ENCODE data around the gene C1D.

C1D gene

DNA sequence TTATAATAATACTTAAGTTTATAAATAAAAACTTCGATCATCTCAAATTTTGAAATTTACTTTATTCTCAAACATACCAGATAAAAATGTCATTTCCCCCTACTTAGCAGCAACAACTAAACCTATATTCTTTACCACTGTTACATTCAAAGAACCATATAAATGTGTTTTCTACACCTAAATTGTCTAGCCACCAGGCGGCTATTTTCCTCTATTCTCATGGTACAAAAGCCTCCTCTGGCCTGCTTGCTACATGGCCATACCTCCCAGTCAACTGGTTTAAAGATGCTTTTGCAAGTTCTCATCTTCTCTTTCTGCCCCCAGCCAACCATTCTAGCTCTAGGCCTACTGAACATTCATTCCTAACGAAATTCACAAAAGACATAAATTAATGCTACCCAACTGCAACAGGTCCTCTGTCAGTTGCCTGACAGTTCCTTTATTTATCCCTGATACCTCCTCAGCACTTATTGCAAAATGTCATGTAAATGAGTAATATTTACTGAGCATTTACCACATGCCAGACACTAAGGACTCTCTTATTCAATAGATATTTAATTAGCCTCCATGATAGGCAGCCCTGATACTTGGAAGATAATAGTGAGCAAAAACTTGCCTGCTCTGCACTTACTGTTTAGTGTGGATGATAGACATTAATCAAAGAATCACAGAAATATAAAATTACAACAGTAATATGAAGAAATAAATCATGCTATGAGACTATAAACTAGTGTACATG lies 5.0 kb downstream of the C1D start:
- no peak for DNase-seq

DNA sequence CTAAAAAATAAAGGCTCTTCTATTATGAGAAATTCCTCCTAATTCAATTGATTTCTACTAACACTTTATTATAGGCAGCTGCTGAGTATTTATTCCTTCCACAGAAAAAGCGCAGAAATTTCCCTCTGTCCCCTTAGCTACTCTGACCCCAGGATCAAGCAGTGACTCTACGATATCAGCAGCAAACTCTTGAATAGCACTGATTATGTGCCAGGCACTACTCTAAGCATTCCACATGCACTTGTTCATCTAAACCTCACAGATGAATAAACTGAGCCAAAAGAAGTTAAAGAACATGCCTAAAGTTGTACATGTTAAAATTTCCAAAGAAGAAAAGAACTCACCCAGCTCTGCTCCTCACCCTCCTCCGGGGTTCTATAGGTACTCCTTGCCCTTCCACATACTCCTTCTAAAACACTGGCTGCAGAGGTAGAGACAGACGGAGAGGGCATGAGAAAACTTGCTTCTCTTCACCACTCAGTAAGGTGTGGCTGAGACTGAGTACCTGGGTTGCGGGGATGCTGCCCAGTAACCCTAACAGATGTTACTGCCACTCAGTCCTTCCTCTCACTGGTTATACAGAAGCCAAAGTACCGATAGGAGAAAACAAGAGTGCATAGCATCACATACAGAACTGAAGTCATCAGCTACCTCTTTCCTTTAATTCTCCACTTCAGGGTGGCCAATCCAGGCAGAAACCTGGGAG lies 9.9 kb downstream of the C1D start:
- no peak for DNase-seq

DNA sequence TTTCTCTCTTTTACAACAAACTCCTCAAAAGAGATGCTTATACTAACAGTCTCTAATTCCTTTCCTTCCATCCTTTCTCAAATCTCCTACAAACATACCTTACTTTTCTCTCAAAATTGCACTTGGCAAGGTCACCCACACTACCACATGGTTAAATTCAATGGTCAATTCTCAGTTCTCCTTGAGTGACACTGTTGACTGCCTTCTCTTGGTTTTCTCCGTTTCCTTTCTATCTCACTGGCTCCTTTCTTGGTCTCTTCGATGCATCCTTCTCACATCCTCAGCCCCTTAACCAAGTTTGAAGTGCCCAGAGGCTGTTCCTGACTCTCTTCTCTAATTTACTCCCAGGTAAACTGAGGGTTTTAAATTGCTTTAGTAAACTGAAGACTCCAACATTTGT lies 12.5 kb downstream of the C1D start:
- no peak for DNase-seq

DNA sequence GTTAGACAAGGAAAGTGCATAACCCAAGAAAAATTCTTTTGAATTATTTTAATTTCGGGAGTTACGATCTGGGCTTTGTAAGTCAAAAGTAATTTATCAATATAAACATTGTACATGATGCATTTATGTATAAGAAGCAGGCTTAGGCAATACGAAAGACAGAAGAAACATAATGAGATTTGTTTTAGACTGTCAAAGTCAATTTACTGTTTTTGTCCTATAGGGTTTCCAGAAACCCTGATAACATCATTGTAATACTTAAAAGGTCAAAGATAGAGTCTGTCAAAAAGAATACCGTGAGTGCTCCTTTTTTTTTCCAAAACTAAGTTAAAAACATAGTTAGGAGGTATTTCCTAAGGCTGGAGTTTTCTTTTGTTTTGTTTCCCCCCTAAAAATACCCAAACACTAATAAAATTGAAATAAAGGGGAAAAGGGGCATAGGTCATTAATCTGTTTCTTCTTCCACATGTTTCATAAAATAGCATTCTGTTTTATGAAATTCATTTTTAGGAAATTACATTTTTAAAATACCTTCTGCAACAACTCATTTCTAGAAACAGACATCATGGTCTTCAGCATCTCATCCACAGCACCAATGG lies 16.1 kb downstream of the C1D start:
- no peak for DNase-seq

DNA sequence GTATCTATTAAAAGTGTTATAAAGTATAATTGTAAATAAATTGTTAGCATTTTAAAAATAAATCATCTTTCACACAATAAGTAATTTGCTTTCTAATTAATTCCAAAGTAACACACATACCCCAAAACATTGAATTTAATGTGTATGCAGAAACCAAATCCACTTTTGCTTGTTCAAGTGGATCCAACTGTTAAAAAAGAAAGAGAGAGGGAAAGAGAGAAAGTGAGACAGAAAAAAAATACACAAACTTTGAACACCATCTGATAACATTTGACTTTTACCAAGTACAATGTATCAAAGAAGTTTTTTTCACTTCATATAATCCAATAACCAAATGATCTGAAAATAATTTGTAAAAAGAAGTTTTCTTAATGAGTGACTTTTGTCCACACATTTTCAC lies 16.6 kb downstream of the C1D start:
- no peak for DNase-seq

DNA sequence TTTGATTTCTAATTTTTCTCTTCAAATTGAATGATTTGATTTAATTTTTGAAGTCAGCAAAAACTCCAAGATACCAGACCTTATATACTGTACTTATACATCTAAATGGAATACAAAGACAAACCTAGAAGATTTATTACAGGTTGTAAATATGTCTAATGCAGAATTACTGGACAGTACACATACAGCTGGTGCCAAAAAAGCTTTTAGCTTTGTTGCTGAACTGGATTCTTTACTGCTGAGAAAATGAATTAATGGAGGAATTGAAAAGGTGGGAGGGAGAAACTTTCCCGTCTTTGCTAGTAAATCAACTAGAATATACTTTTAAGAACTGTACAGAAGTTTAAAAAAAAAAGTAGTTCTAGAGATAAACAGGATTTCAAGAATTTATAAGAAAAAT lies 17.5 kb downstream of the C1D start:
- DNase-seq = no peak

DNA sequence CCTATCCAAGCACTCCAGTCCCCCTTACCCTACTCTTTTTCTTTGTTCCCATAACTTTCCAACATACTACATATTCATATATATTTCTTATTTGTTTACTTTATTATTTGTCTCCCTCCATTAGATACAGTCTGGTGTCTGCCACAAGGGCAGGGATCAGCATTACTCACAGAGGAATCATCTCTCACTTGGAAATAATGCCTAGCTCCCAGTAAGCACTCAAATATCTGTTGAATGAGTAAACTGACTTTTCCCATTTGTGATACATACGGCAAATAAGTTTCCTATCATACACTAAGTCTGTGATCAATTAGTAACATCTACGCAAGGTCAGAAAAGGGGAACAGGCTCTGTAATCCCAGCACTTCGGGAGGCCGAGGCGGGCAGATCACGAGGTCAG lies 18.7 kb downstream of the C1D start:
- no peak for DNase-seq

DNA sequence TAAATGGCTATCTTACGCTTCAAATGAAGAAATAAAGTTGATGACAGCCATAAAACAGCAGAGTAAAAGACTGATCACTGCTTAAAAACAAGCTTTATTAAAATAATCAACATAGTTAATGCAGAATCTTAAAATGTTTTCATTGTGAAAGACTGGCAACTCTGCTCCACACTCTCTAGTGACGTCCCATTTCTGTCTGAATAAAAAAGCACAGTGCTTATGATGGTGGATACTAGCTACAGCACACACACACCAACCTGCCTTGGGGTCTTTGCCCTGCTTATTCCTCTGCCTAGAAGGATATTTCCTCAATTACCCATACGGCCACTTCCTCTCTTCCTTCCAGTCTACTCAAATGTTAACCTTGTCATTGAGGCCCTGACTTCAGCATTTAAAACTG lies 19.1 kb downstream of the C1D start:
- DNase-seq = no peak

DNA sequence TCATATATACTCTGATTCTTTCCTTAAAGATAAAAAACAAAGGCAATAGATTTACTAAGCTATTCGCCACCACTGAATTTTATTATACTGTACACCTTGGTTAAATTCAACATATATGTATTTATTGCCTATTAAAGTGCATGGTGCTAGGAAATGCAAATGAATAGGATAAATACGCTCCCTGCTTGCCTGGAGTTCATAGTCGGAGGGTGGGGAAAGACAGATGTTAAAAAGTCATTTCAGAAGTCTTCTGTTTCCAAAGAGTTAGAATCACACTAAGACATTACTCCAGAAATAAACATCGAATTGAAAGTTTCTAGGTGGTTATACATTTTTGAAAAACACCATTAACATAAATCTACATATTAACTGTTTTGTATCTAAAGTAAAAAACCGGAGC lies 19.8 kb downstream of the C1D start:
- DNase-seq = no peak

DNA sequence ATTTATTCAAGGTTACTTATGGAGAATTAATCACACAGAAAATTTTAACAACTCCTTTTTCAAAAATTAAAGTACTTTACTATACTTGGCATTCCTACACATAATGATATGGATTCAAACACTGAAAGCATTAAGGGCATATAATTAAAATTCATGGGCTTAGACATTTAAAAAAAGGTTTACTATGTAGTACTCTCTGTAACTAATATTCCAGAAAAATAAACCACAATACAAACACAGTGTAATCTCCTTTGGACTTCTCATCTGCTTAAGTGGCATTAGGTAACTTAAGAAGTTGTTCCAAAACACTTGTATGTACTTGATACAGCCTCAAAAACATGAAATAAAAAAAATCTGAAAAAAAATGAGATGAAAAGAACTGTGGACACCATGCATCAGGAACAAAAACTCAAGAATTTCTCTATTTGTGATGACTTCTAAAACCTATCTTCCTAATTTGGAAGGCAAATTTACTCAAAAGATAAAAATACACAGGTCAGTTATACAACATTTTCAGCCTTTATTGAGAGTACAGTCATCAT lies 21.0 kb downstream of the C1D start:
- no peak for DNase-seq

DNA sequence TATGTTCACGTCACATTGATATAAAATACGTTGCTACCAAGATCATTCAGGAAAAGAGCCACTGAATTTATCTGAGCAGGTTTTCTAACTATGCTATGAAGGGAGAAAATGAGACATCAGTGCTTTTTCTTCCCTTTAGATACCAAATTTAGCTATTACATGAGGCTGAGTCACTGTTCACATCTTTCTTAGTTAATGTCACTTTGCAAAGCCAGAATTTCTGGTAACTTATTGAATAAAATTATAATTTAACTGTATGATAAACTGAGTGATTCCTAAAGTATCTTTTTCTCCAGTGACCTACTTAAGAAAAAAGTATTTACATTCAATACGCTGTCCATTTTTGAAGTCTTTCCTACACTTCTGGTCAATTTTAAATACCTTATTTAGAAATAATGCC lies 22.7 kb downstream of the C1D start:
- no peak for DNase-seq

DNA sequence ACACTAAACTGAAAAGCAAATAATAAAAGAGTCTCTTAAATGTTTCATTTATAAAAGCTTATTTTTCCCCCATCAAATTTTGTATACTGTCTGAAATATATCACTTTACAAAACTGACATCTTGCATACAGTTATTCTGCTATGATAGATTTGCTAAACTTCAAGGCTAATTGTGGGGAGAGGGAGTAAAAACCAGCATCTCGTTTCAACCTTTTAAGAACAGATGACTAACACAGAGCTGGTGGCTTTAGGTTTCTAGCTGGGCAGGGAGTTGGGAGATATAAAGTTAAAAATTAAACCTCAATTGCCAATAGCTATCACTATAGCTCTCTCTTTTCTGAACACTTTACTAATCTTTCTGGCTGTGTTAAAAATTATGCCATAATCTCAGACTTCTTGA lies 23.5 kb downstream of the C1D start:
- DNase-seq = no peak

DNA sequence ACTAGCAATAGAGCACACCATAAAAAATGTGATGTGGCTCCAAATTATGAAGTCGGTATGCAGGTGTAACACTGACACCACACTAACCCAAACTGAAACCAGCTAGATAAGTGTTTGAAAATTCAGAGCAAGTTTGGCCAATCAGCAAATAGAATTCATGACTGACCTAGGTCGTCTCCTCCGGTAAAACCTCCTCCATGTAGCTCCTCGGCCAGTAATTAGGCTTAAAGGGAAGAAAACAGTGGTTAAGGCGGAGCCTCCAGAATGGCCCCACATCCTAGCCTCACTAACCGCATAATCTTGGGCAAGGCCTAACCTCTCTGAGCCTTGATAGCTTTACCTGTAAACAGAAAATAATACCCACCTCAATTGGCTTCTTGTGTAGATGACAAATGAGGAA lies 30.1 kb downstream of the C1D start:
- no peak for DNase-seq

DNA sequence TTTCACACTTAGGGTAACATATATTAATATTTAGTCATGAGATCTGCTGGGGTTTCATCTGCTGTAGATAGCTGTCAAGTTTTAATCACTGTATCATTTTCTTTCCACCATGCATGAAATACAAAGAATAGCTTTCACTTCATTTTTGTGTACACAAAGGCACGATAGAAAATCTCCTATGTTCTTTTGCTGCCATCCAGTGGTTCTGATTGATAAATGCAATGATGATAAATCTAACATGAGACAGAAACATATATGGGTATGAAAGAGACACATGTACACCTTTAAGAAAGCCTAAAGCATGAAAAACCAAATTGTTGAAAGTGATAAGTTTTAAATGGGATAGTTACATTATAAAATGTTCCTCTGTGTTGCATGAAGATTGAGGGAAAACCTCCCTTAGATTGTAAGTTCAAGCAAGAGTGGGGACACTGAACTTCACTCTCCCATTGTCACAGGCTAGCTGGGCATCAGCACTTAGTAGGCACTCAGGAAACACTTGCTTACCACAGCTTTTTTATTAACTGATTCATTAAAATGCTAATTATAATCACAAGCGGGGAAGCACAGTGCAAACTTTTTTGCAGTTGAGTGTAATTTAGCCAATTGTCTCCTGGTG lies 31.2 kb downstream of the C1D start:
- no peak for DNase-seq

DNA sequence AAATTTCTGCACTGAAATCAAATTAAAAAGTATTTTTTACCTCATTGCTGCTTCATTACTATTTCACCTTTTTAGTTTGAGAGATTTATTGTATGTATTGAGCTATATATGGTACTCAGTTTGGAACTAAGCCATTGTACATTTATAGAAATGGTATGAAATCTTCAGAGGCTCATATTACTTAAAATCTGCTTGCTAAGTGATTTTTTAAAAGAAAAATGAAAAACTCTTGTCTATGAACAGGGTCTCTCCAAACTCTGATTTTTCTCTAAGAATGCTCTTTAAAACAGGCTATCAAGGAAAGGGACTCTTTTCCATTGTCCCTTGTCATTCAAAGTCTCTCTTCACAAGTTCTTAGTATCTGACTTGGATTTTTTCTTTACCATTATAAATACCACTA lies 31.8 kb downstream of the C1D start:
- DNase-seq = no peak

DNA sequence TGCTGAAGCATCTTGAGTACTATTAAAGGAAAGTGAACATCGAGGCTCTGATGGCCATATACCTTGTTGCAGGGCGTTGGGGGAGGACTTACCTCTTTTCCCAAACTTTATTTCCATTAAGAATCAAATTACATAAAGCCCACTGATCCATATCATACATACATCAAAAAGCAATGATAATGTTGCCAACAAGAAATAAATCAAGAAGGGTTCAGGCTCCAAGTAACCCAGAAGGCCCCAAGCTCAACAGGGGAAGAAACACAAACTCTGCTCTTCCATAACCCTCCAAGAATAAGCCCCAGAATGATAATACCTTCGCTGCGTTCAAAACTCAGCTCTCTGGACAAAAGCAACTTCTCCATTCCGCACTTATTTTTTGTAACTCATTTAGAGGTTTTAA lies 32.3 kb downstream of the C1D start:
- DNase-seq = no peak

DNA sequence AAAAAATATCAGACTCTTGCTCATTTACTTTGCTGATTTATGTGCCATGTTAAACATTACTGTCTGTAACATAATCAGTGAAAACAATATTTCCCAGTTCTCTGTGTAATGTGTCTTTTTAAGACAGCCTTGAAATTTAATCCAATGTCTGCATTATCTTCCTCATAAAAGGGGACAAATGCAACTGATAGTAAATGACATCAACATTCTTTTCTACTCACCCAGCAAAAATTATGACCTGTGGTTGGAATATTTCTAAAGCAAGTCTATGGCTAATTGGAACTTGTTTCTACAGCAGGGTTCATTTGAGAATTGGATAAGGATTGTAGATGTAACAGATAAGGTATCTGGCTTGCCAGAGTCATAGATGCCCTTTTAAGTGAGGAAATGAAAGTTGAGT lies 34.8 kb downstream of the C1D start:
- DNase-seq = no peak

DNA sequence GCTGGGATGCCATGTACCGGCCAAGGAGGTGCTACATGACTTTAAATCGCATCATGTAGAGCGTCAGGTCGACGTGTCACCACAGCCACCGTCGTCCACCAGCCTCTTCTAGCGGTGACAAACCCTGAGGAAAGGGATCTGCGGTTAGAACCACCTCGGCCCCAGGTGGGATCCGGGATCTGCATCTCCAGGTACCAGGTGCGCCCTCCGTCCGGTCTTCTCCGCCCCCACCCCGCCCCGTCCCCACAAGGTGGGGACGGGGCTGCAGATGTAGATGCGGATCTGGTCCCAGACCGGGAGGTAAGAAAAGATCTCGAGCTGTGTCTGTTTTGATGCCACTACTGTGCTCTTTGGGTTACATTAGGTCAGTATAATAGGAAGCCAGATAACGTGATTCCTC lies 38.4 kb downstream of the C1D start:
- no peak for DNase-seq

DNA sequence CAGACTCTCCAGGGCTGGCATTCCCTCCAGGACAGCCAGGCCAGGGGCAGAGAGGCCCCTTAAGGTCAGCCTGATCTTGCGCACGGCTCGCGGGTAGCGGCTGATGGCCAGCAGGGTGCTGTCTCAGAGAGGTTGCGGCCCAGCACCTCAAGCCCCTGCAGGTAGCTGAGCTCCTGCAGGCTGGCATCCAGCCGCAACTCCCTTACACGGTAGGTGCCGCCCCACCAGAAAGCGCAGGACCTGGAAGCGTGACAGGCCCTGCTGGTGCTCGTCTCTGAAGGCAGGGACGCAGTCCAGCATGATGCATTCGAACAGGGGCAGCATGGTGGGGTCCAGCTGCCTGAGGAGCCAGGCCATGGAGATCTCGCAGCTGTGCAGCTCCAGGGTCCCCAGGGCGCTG lies 38.9 kb downstream of the C1D start:
- no peak for DNase-seq

DNA sequence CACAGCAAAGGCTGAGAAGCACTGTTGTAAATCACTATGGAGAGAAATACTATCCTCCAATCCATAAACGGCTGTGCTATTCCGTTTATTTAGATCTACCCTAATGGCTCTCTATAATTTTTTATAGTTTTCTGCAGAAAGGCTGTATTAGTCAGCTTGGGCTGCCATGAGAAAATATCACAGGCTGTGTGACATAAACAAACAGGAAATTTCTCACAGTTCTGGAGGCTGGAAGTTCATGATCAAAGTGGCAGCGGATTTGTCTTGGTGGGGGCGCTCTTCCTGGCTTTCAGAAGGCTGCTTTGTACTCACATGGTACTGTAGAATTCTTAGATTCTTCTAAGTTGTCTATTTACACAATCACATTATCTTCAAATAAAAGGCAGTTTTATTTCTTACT lies 44.1 kb downstream of the C1D start:
- DNase-seq = no peak

DNA sequence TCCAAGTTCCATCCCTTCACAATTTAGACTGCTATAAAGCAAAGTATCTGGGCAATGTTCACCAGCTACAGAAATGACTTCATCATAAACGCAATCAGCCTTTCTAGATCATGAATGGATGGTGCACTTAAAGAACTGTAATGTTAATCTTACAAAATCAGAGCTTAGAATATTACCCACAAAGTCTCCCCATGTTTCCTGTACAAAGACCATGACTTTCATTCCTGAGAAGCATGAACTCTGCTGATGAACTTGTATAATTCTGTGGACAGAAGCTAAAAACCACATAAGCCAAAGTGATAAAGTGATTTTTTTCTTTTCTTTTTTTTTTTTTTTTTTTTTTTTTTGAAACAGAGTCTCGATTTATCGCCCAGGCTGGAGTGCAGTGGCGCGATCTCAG lies 53.3 kb downstream of the C1D start:
- no peak for DNase-seq

DNA sequence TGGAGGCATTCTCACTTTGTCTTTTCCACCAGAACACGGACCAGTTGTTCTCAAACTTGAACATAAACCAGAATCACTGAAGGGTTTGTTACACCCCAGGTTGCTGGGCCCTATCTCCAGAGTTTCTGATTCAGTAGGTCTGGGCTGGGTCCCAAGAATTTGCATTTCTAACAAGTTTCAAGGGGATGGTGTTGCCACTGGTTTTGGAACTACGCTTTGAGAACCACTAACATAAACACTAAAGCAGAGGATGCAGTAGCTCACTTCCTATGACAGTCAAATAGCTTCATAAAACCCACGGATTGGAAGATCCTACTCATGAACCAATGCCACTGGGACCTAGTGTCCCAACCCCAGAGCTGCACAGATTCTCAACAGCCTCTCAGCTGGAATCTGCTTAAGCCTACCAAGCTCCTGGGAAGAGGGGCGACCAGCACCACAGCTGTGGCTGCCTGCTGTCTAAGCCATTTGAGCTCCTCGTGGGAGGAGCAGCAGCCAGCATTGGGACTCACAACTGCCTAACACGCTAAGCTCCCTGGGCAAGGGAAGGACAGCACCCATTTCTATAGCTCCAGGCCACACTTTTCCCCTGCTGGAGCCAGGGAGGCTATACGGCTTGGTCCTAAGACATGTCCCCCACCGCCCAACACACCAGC lies 62.5 kb downstream of the C1D start:
- DNase-seq = no peak

DNA sequence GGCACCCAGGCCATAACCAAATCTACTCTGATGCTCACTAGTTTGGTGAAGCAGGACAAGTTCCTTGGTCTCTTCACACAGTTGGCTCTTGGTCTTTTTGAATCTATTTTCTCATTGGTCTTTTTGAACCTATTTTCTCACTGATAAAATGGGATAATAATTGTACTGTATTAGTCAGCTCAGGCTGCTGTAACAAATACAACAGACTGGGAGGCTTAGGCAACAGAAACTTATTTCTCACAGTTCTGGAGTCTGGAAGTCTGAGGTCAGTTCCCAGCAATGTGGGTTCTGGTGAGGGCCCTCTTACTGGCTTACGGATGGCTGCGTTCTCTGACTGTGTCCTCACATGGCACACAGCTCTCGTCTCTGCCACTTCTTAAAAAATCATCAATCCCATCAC lies 63.5 kb downstream of the C1D start:
- no peak for DNase-seq
